Mesenchymal stem cell (in vitro differentiated cells and primary cell): Measurements from ENCODE around the gene ZNF624.

ENCODE experiments used
- DNase-seq: peaks from one replicate; pipeline ENCODE4 v3.0.0-alpha.2; 2013
- H2AFZ ChIP-seq: one replicate; pipeline ENCODE4 v1.6.1; 2013; ENCODE audit warnings: low read depth, mild to moderate bottlenecking, control low read depth, inconsistent platforms, low read length, moderate library complexity
- H2AK5ac ChIP-seq: 2 replicates; pipeline ENCODE4 v1.6.1; 2013; ENCODE audit warnings: low read length, moderate library complexity, mild to moderate bottlenecking, inconsistent platforms; ENCODE audit not compliant: severe bottlenecking
- H2BK120ac ChIP-seq: one replicate; pipeline ENCODE4 v1.6.1; 2013; ENCODE audit warnings: low read depth, mild to moderate bottlenecking, inconsistent platforms, low read length, moderate library complexity
- H2BK12ac ChIP-seq, 2 experiments: one replicate each; pipeline ENCODE4 v1.6.1; 2013; ENCODE audit warnings: inconsistent platforms in 2 of 2, low read length in 2 of 2, mild to moderate bottlenecking in 2 of 2, moderate library complexity in 2 of 2, control low read depth in 1 of 2
- H2BK15ac ChIP-seq: one replicate; pipeline ENCODE4 v1.6.1; 2013; ENCODE audit warnings: mild to moderate bottlenecking, low read depth, inconsistent platforms; ENCODE audit not compliant: poor library complexity, severe bottlenecking
- H2BK5ac ChIP-seq: 2 replicates; pipeline ENCODE4 v1.6.1; 2013; ENCODE audit warnings: low read depth, mild to moderate bottlenecking, low read length, control low read depth, inconsistent platforms; ENCODE audit not compliant: poor library complexity, severe bottlenecking
- H3K14ac ChIP-seq, 2 experiments: one replicate each; pipeline ENCODE4 v1.6.1; 2013; ENCODE audit warnings: inconsistent platforms in 2 of 2, low read length in 2 of 2, control low read depth in 1 of 2, mild to moderate bottlenecking in 1 of 2, moderate library complexity in 1 of 2
- H3K18ac ChIP-seq, 2 experiments: one replicate each; pipeline ENCODE4 v1.6.1; 2013; ENCODE audit warnings: inconsistent platforms in 2 of 2, low read length in 2 of 2, control low read depth in 1 of 2, low read depth in 1 of 2, mild to moderate bottlenecking in 1 of 2
- H3K23ac ChIP-seq, 2 experiments: one replicate each; pipeline ENCODE4 v1.6.1; 2013; ENCODE audit warnings: inconsistent platforms in 2 of 2, low read length in 2 of 2, mild to moderate bottlenecking in 2 of 2, moderate library complexity in 2 of 2, control low read depth in 1 of 2
- H3K27ac ChIP-seq: 2 replicates; pipeline ENCODE4 v1.5.1; 2013; ENCODE audit warnings: mild to moderate bottlenecking, moderate library complexity, low read length, control low read depth, inconsistent platforms; ENCODE audit not compliant: poor library complexity, severe bottlenecking
- H3K27me3 ChIP-seq, 2 experiments: 2 replicates each; pipeline versions ENCODE4 v1.6.1 to v1.7.0; 2013; ENCODE audit warnings: low read length in 2 of 2, mild to moderate bottlenecking in 2 of 2, moderate library complexity in 2 of 2, control low read depth in 1 of 2, inconsistent platforms in 1 of 2; ENCODE audit not compliant: control insufficient read depth in 1 of 2, insufficient read depth in 1 of 2
- H3K36me3 ChIP-seq, 2 experiments: 2 replicates each; pipeline versions ENCODE4 v1.6.1 to v1.7.0; 2013; ENCODE audit warnings: low read length in 2 of 2, control low read depth in 1 of 2, inconsistent platforms in 1 of 2, low read depth in 1 of 2, mild to moderate bottlenecking in 1 of 2; ENCODE audit not compliant: insufficient read depth in 2 of 2, control insufficient read depth in 1 of 2
- H3K4ac ChIP-seq, 2 experiments: one replicate each; pipeline ENCODE4 v1.6.1; 2013; ENCODE audit warnings: inconsistent platforms in 2 of 2, low read length in 2 of 2, mild to moderate bottlenecking in 2 of 2, moderate library complexity in 2 of 2, control low read depth in 1 of 2, low read depth in 1 of 2
- H3K4me1 ChIP-seq: 2 replicates; pipeline ENCODE4 v1.6.1; 2013; ENCODE audit warnings: low read depth, low read length, control low read depth; ENCODE audit not compliant: control insufficient read depth, insufficient read depth
- H3K4me2 ChIP-seq: 2 replicates; pipeline ENCODE4 v1.6.1; 2013; ENCODE audit warnings: low read length, mild to moderate bottlenecking, inconsistent platforms; ENCODE audit not compliant: poor library complexity, severe bottlenecking
- H3K4me3 ChIP-seq, 2 experiments: 2 replicates each; pipeline versions ENCODE4 v1.5.1 to v1.7.0; 2013; ENCODE audit warnings: low read length in 2 of 2, mild to moderate bottlenecking in 2 of 2, control low read depth in 1 of 2, low read depth in 1 of 2; ENCODE audit not compliant: insufficient read depth in 1 of 2
- H3K79me1 ChIP-seq: replicated peaks from 2 replicates; pipeline ENCODE4 v1.6.1; 2013; ENCODE audit warnings: mild to moderate bottlenecking, control low read depth, low read length, inconsistent platforms; ENCODE audit not compliant: poor library complexity, severe bottlenecking
- H3K9ac ChIP-seq: 2 replicates; pipeline ENCODE4 v1.7.0; 2013; ENCODE audit warnings: mild to moderate bottlenecking, low read length, moderate library complexity
- H3K9me3 ChIP-seq: 2 replicates; pipeline ENCODE4 v1.7.0; 2013; ENCODE audit warnings: mild to moderate bottlenecking, low read length; ENCODE audit not compliant: control insufficient read depth
- H4K8ac ChIP-seq: one replicate; pipeline ENCODE4 v1.6.1; 2013; ENCODE audit warnings: inconsistent platforms, mild to moderate bottlenecking, low read length, moderate library complexity
- H4K91ac ChIP-seq: one replicate; pipeline ENCODE4 v1.6.1; 2013; ENCODE audit warnings: mild to moderate bottlenecking, low read length, inconsistent platforms
- WGBS: methylation state at CpG from one replicate; pipeline ENCODE4 v1.1.7; 2013; ENCODE audit warnings: mixed read lengths; 5-methylcytosine and 5-hydroxymethylcytosine counted together

ZNF624 gene

DNA sequence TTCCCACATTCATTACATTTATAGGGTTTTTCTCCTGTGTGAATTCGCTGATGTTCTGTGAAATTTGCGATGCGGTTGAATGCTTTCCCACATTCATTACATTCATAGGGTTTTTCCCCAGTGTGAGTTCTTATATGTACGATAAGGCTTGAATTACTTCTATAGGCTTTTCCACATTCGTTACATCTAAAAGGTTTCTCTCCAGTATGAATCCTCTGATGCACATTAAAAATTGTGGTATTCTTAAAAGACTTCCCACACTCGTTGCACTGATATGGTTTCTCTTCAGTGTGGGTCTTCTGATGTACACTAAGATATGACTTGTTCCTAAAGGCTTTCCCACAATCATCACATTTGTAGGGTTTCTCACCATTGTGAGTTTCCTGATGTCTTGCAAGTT, 30.4 kb downstream of the ZNF624 start:
- no peak overlapping the region for H2AK5ac ChIP-seq
- WGBS, result 96% methylated on average over 4 of the region's 6 CpGs
- no peak overlapping the region for H2BK5ac ChIP-seq
- peak overlapping the region in 1 of 2 experiments; percentile 48 for H3K4me3 ChIP-seq
- H4K8ac ChIP-seq, result no peak overlapping the region
- no peak for DNase-seq
- peaks cover 98% of the 10 kb centered on the region for H3K9me3 ChIP-seq
- H3K4me1 ChIP-seq, result no peaks in the 10 kb centered on the region
- H3K23ac ChIP-seq, result no peak overlapping the region
- H3K14ac ChIP-seq, result no peak overlapping the region
- H3K27me3 ChIP-seq, result no peaks in the 10 kb centered on the region
- H3K4ac ChIP-seq, result no peak overlapping the region
- H3K27ac ChIP-seq, result no peak overlapping the region
- no peak overlapping the region for H2BK12ac ChIP-seq
- no peak overlapping the region for H3K9ac ChIP-seq
- no peak overlapping the region for H2AFZ ChIP-seq
- H2BK15ac ChIP-seq, result no peak overlapping the region
- no peak overlapping the region for H3K18ac ChIP-seq
- no peak overlapping the region for H3K4me2 ChIP-seq
- peaks cover 15 to 60% of the 10 kb centered on the region in 2 experiments for H3K36me3 ChIP-seq
- H3K79me1 ChIP-seq, result no peaks in the 10 kb centered on the region
- H4K91ac ChIP-seq, result no peak overlapping the region
- H2BK120ac ChIP-seq, result no peak overlapping the region

DNA sequence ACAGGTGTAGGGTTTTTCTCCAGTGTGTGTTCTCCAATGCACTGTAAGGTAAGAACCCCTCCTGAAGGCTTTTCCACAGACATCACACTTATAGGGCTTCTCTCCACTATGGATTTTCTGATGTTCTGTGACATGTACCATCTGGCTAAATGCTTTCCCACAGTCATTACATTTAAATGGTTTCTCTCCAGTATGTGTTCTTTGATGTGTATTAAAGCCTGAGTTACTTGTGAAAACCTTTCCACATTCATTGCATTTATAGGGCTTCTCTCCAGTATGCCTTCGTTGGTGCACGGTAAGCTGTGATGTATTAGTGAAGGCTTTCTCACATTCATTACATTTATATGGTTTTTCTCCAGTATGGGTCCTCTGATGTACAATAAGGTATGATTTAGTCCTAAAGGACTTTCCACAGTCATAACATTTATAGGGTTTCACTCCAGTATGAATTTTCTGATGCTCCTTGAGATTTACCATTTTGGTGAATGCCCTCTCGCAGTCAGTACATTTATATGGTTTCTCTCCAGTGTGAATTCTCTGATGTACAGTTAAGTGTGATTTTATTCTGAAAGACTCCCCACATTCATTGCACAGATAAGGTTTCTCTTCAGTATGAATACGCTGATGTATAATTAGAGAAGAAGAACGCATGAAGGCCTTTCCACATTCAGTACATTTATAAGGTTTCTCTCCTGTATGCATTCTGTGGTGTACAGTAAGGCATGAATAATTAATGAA, 30.9 kb downstream of the ZNF624 start:
- Histone ChIP-seq H3K18ac (no peak overlapping the region), H2BK15ac (no peak overlapping the region), H3K4ac (no peak overlapping the region), H2BK5ac (no peak overlapping the region), H3K27me3 (no peaks in the 10 kb centered on the region), H3K4me2 (no peak overlapping the region), H3K4me1 (no peaks in the 10 kb centered on the region), H3K9me3 (peaks cover 94% of the 10 kb centered on the region), H3K4me3 (peak overlapping the region in 1 of 2 experiments; percentile 48), H3K27ac (no peak overlapping the region), H3K9ac (no peak overlapping the region), H4K91ac (no peak overlapping the region), H2AFZ (no peak overlapping the region), H3K23ac (no peak overlapping the region), H3K36me3 (peaks cover 12 to 54% of the 10 kb centered on the region in 2 experiments), H3K79me1 (no peaks in the 10 kb centered on the region), H3K14ac (no peak overlapping the region), H2BK12ac (no peak overlapping the region), H2AK5ac (no peak overlapping the region), H2BK120ac (no peak overlapping the region), H4K8ac (no peak overlapping the region)
- DNase-seq, result no peak
- no CpG with 5 or more reads among the region's 5 CpGs for WGBS

DNA sequence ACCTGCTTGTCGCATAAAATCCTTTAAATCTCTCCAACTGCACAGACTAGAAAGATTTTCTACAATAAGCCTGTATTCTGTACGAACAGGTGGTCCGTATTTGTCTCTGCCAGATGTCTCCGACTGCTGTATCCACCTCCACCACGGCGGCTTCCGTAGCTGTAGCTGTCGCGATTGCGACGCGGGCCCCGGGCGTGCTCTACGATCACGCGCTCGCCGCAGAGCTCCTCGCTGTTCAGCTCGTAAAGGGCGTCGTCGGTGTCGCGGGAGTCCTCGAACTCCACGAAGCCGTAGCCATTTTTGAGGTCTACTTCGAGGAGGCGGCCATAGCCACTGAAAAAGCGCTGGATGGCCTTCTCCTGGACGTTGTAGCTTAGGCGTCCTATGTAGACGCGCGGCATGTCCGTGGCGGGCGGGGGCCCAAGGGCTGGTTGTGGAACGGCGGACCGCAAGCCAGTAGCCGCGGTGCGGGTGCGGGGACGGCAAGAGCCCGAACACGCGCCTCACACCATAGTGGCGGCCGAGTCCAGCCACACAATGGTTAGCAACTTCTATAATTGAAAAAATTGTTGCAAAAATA, 36.1 kb downstream of the ZNF624 start:
- Histone ChIP-seq H3K14ac (no peak overlapping the region), H3K9ac (no peak overlapping the region), H4K8ac (no peak overlapping the region), H3K36me3 (peaks cover 0 to 5% of the 10 kb centered on the region in 2 experiments), H3K4ac (no peak overlapping the region), H4K91ac (no peak overlapping the region), H3K79me1 (no peaks in the 10 kb centered on the region), H2BK5ac (no peak overlapping the region), H2BK120ac (no peak overlapping the region), H2AFZ (no peak overlapping the region), H3K9me3 (peaks cover 86% of the 10 kb centered on the region), H3K4me1 (no peaks in the 10 kb centered on the region), H3K18ac (no peak overlapping the region), H2BK12ac (no peak overlapping the region), H3K23ac (no peak overlapping the region), H2BK15ac (no peak overlapping the region), H3K27ac (no peak overlapping the region), H3K4me2 (no peak overlapping the region), H3K4me3 (peak overlapping the region in 1 of 2 experiments; percentile 12), H3K27me3 (no peaks in the 10 kb centered on the region), H2AK5ac (no peak overlapping the region)
- DNase-seq, result no peak
- WGBS, result 96% methylated on average over 40 of the region's 53 CpGs

DNA sequence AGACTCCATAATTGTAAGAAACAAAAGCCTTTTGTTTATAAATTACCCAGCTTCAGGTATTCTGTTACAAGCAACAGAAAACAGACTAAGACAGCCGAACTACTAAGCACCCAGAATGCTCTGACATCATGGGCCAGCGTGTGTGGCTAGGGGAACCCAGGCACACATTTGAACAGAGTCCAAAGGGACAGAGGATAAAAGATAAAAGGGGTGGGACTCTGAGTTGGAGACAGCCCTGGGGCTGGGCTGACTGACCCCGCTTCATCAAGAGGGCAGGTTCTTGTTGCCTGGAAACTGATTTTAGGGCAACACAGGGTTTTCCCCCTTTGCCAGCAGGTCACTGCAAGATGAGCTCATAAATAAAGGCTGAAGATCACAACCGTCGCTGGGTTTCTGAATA, 54.1 kb downstream of the ZNF624 start:
- H3K4me1 ChIP-seq, result no peaks in the 10 kb centered on the region

More for the DNA sequence above, 54.1 kb downstream of the ZNF624 start:
- no peak overlapping the region for H3K23ac ChIP-seq
- peaks cover 52% of the 10 kb centered on the region for H3K9me3 ChIP-seq
- H3K9ac ChIP-seq, result no peak overlapping the region
- H2AFZ ChIP-seq, result no peak overlapping the region
- no peaks in the 10 kb centered on the region for H3K79me1 ChIP-seq
- H3K4me3 ChIP-seq, result no peak overlapping the region
- no peak overlapping the region for H3K18ac ChIP-seq
- H2BK5ac ChIP-seq, result no peak overlapping the region
- DNase-seq, result no peak
- no peak overlapping the region for H3K4ac ChIP-seq
- no peak overlapping the region for H2AK5ac ChIP-seq
- H2BK120ac ChIP-seq, result no peak overlapping the region
- no peak overlapping the region for H2BK12ac ChIP-seq
- H3K4me2 ChIP-seq, result no peak overlapping the region
- no peak overlapping the region for H3K27ac ChIP-seq
- H2BK15ac ChIP-seq, result no peak overlapping the region
- no peaks in the 10 kb centered on the region for H3K36me3 ChIP-seq
- no peak overlapping the region for H3K14ac ChIP-seq
- no peak overlapping the region for H4K8ac ChIP-seq
- 85% methylated on average over 5 of the region's 5 CpGs for WGBS
- H4K91ac ChIP-seq, result no peak overlapping the region
- H3K27me3 ChIP-seq, result peaks cover 0 to 4% of the 10 kb centered on the region in 2 experiments
